H9 (cell line): ENCODE data around the gene REEP1. TPM values are rescaled to one million over a fixed set of nuclear protein-coding genes. Genes with fewer than 3 reads are reported as not detected.

Source experiments
- DNase-seq: peaks from one replicate; pipeline ENCODE4 v3.0.0-alpha.2; 2017
- H2AFZ ChIP-seq: one replicate; pipeline ENCODE4 v1.6.1; 2013; ENCODE audit warnings: mild to moderate bottlenecking, low read length, control low read depth, moderate library complexity
- H2AK5ac ChIP-seq: 2 replicates; pipeline ENCODE4 v1.6.1; 2013; ENCODE audit warnings: low read length, control low read depth, mixed read lengths; ENCODE audit not compliant: insufficient read length
- H2BK120ac ChIP-seq: one replicate; pipeline ENCODE4 v1.6.1; 2013; ENCODE audit warnings: low read depth, mild to moderate bottlenecking, low read length, control low read depth, inconsistent platforms; ENCODE audit not compliant: poor library complexity, severe bottlenecking
- H2BK12ac ChIP-seq: 2 replicates; pipeline ENCODE4 v1.6.1; 2013; ENCODE audit warnings: low read length, control low read depth, mixed read lengths, low read depth; ENCODE audit not compliant: insufficient read length
- H2BK15ac ChIP-seq: 2 replicates; pipeline ENCODE4 v1.6.1; 2013; ENCODE audit warnings: low read depth, low read length, control low read depth
- H2BK20ac ChIP-seq: one replicate; pipeline ENCODE4 v1.6.1; 2013; ENCODE audit warnings: low read depth, mild to moderate bottlenecking, low read length, control low read depth, inconsistent platforms; ENCODE audit not compliant: poor library complexity, severe bottlenecking
- H2BK5ac ChIP-seq: 2 replicates; pipeline ENCODE4 v1.6.1; 2013; ENCODE audit warnings: low read length, control low read depth, mixed read lengths; ENCODE audit not compliant: insufficient read length
- H3K14ac ChIP-seq: 2 replicates; pipeline ENCODE4 v1.6.1; 2013; ENCODE audit warnings: low read length, control low read depth; ENCODE audit not compliant: insufficient read depth
- H3K18ac ChIP-seq: 2 replicates; pipeline ENCODE4 v1.6.1; 2013; ENCODE audit warnings: low read depth, mild to moderate bottlenecking, mixed read lengths, low read length, control low read depth; ENCODE audit not compliant: insufficient read length
- H3K23ac ChIP-seq: 2 replicates; pipeline ENCODE4 v1.6.1; 2013; ENCODE audit warnings: low read length, control low read depth, mixed read lengths, low read depth; ENCODE audit not compliant: insufficient read length
- H3K23me2 ChIP-seq: 2 replicates; pipeline ENCODE4 v1.6.1; 2013; ENCODE audit warnings: low read depth, mild to moderate bottlenecking, mixed read lengths, low read length, control low read depth; ENCODE audit not compliant: insufficient read length, poor library complexity, severe bottlenecking
- H3K27ac ChIP-seq: 2 replicates; pipeline ENCODE4 v1.5.1; 2013; ENCODE audit warnings: low read length, control low read depth, mixed read lengths, low read depth; ENCODE audit not compliant: insufficient read length
- H3K27me3 ChIP-seq: 2 replicates; pipeline ENCODE4 v1.6.1; 2013; ENCODE audit warnings: low read length, control low read depth, inconsistent platforms; ENCODE audit not compliant: insufficient read depth
- H3K4ac ChIP-seq: 2 replicates; pipeline ENCODE4 v1.6.1; 2013; ENCODE audit warnings: low read depth, mild to moderate bottlenecking, control low read depth, inconsistent platforms, low read length, moderate library complexity
- H3K4me1 ChIP-seq: 2 replicates; pipeline ENCODE4 v1.6.1; 2013; ENCODE audit warnings: low read length, control low read depth, inconsistent platforms; ENCODE audit not compliant: insufficient read depth
- H3K4me2 ChIP-seq: 2 replicates; pipeline ENCODE4 v1.6.1; 2013; ENCODE audit warnings: low read length, control low read depth, mixed read lengths; ENCODE audit not compliant: insufficient read length, insufficient read depth
- H3K56ac ChIP-seq: 2 replicates; pipeline ENCODE4 v1.6.1; 2013; ENCODE audit warnings: low read depth, mild to moderate bottlenecking, mixed read lengths, low read length, control low read depth; ENCODE audit not compliant: insufficient read length
- H3K79me1 ChIP-seq: 2 replicates; pipeline ENCODE4 v1.6.1; 2013; ENCODE audit warnings: low read depth, mild to moderate bottlenecking, moderate library complexity, low read length, control low read depth, inconsistent platforms; ENCODE audit not compliant: insufficient read depth, poor library complexity, severe bottlenecking
- H3K79me2 ChIP-seq: 2 replicates; pipeline ENCODE4 v1.6.1; 2013; ENCODE audit warnings: low read length, control low read depth, inconsistent platforms; ENCODE audit not compliant: insufficient read depth
- H3K9ac ChIP-seq: 2 replicates; pipeline ENCODE4 v1.6.1; 2013; ENCODE audit warnings: low read length, control low read depth, mixed read lengths; ENCODE audit not compliant: insufficient read length; ENCODE audit errors: extremely low read depth
- H3K9me3 ChIP-seq: one replicate; pipeline ENCODE4 v1.6.1; 2013; ENCODE audit warnings: low read depth, low read length, inconsistent platforms; ENCODE audit not compliant: control insufficient read depth
- H3T11ph ChIP-seq: one replicate; pipeline ENCODE4 v1.6.1; 2013; ENCODE audit warnings: mild to moderate bottlenecking, low read length, control low read depth, inconsistent platforms
- H4K20me1 ChIP-seq: one replicate; pipeline ENCODE4 v1.6.1; 2013; ENCODE audit not compliant: control insufficient read depth, insufficient read length, insufficient read depth
- H4K5ac ChIP-seq: 2 replicates; pipeline ENCODE4 v1.6.1; 2013; ENCODE audit warnings: low read depth, mild to moderate bottlenecking, mixed read lengths, low read length, control low read depth; ENCODE audit not compliant: insufficient read length
- H4K8ac ChIP-seq: replicated peaks from 2 replicates; pipeline ENCODE4 v1.6.1; 2013; ENCODE audit warnings: low read length, control low read depth, mixed read lengths, low read depth; ENCODE audit not compliant: insufficient read length
- H4K91ac ChIP-seq: 2 replicates; pipeline ENCODE4 v1.6.1; 2013; ENCODE audit warnings: low read depth, mild to moderate bottlenecking, moderate library complexity, mixed read lengths, low read length, control low read depth; ENCODE audit not compliant: insufficient read length
- H3K27ac Mint-ChIP-seq, 3 experiments: 2 replicates in 2 of 3; 3 replicates in 1 of 3; pipeline ENCODE4 v1.8.0; 2020 to 2021; ENCODE audit warnings: mixed read lengths in 3 of 3, mild to moderate bottlenecking in 1 of 3, moderate library complexity in 1 of 3
- H3K27me3 Mint-ChIP-seq: 2 replicates; pipeline ENCODE4 v1.8.0; 2021; ENCODE audit warnings: low read depth, mild to moderate bottlenecking, moderate library complexity, mixed read lengths
- H3K36me3 Mint-ChIP-seq, 3 experiments: 2 replicates in 2 of 3; 3 replicates in 1 of 3; pipeline ENCODE4 v1.8.0; 2020 to 2021; ENCODE audit warnings: low read depth in 3 of 3, mixed read lengths in 3 of 3; ENCODE audit not compliant: insufficient read depth in 1 of 3
- H3K4me1 Mint-ChIP-seq, 2 experiments: 2 replicates each; pipeline ENCODE4 v1.8.0; 2020; ENCODE audit warnings: mixed read lengths in 2 of 2
- H3K4me3 Mint-ChIP-seq, 2 experiments: 2 replicates in 1 of 2; 3 replicates in 1 of 2; pipeline ENCODE4 v1.8.0; 2020 to 2021; ENCODE audit warnings: mild to moderate bottlenecking in 2 of 2, mixed read lengths in 2 of 2, moderate library complexity in 1 of 2
- H3K9me3 Mint-ChIP-seq, 2 experiments: 2 replicates in 1 of 2; 3 replicates in 1 of 2; pipeline ENCODE4 v1.8.0; 2020; ENCODE audit warnings: mild to moderate bottlenecking in 2 of 2, mixed read lengths in 2 of 2, moderate library complexity in 1 of 2
- CTCF ChIP-seq: fragments of 200-600 bp; sonication (generic); conservative IDR thresholded peaks from 3 replicates; pipeline ENCODE4 v1.8.0; 2021; ENCODE audit warnings: antibody characterized with exemption, mild to moderate bottlenecking
- WGBS: extraction: QIAGEN DNeasy Blood & Tissue Kit; methylation state at CpG from one replicate; pipeline ENCODE4 v1.1.7; 2013; ENCODE audit warnings: missing lambda C conversion rate, low lambda C conversion rate, mixed read lengths; ENCODE audit not compliant: insufficient read length; ENCODE audit errors: extremely low coverage; 5-methylcytosine and 5-hydroxymethylcytosine counted together
- total RNA-seq: library from RNA; stranded (reverse); gene quantifications from 2 replicates; pipeline ENCODE4 v1.2.1, GENCODE V29; 2021

The REEP1 gene
- total RNA-seq, 1 experiment from 2014 or later = 1.3 TPM

- H3K23me2 ChIP-seq = no peaks in the 10 kb centered on the region
- no peak overlapping the region for H2BK12ac ChIP-seq
- DNase-seq = no peak
- H3K56ac ChIP-seq = no peak overlapping the region
- no peak overlapping the region for H4K5ac ChIP-seq
- H3K23ac ChIP-seq = no peak overlapping the region
- no peak overlapping the region for H3K18ac ChIP-seq
- H3T11ph ChIP-seq = no peak overlapping the region
- H2BK120ac ChIP-seq = no peak overlapping the region
- no peak overlapping the region for H4K8ac ChIP-seq
- peaks cover 0 to 4% of the 10 kb centered on the region in 2 experiments; a peak in 2 of 4 replicates for H3K4me1 Mint-ChIP-seq
- H3K79me1 ChIP-seq = no peaks in the 10 kb centered on the region
- H3K27ac Mint-ChIP-seq = no peak overlapping the region; a peak in 2 of 7 replicates
- no peak overlapping the region for H3K4me3 Mint-ChIP-seq
- no peak overlapping the region for H3K4me2 ChIP-seq
- no peak overlapping the region for H3K9ac ChIP-seq
- H2AFZ ChIP-seq = no peak overlapping the region
- H3K27me3 Mint-ChIP-seq = peaks cover 13% of the 10 kb centered on the region
- H4K20me1 ChIP-seq = no peaks in the 10 kb centered on the region
- H3K79me2 ChIP-seq = no peaks in the 10 kb centered on the region
- H3K9me3 Mint-ChIP-seq = peaks cover 0 to 5% of the 10 kb centered on the region in 2 experiments; a peak in 2 of 5 replicates
- H3K27me3 ChIP-seq = no peaks in the 10 kb centered on the region
- no peaks in the 10 kb centered on the region; a peak in 1 of 7 replicates for H3K36me3 Mint-ChIP-seq
- no peak overlapping the region for H3K27ac ChIP-seq
- no CpG with 5 or more reads among the region's 8 CpGs for WGBS
- no peak overlapping the region for H2BK15ac ChIP-seq
- no peak for TF ChIP-seq CTCF
- H3K4ac ChIP-seq = no peak overlapping the region
- no peak overlapping the region for H3K14ac ChIP-seq
- no peak overlapping the region for H2AK5ac ChIP-seq
- no peaks in the 10 kb centered on the region for H3K4me1 ChIP-seq
- no peak overlapping the region for H2BK20ac ChIP-seq
- no peak overlapping the region for H4K91ac ChIP-seq
- no peaks in the 10 kb centered on the region for H3K9me3 ChIP-seq
- no peak overlapping the region for H2BK5ac ChIP-seq
These were observed 97.7 kb downstream of the REEP1 start for GRCh38 chr2:86239745-86240144.
